NB4 (cell line): ENCODE measurements around the gene NRG3.

Experiments
- CTCF ChIP-seq: IDR thresholded peaks from one replicate; pipeline ENCODE4 v1.5.1; 2012; ENCODE audit warnings: low read depth, low read length
- MAX ChIP-seq: IDR thresholded peaks from 2 replicates; pipeline ENCODE4 v1.6.1; 2011; ENCODE audit warnings: low read depth, low read length
- POLR2A ChIP-seq: IDR thresholded peaks from 2 replicates; pipeline ENCODE4 v1.6.1; 2011; ENCODE audit warnings: mild to moderate bottlenecking; ENCODE audit not compliant: insufficient read length; ENCODE audit errors: extremely low read depth

GRCh38 chr10:82402906-82403401 lies 528.0 kb downstream of the NRG3 start:
- TF ChIP-seq CTCF (no peak), MAX (no peak), POLR2A (no peak)
